HFFc6 (cell line): ENCODE measurements around the gene PFKFB4. TPM values are rescaled to one million over a fixed set of nuclear protein-coding genes. Genes with fewer than 3 reads are reported as not detected.

Experiments used
- DNase-seq: peaks from one replicate; pipeline ENCODE4 v3.0.0-alpha.2; 2018
- H3K27ac Mint-ChIP-seq: 2 replicates; pipeline ENCODE4 v1.8.0; 2020; ENCODE audit warnings: mild to moderate bottlenecking, mixed read lengths
- H3K27me3 Mint-ChIP-seq: 2 replicates; pipeline ENCODE4 v1.8.0; 2021; ENCODE audit warnings: mild to moderate bottlenecking, moderate library complexity, mixed read lengths; ENCODE audit not compliant: insufficient read depth
- H3K36me3 Mint-ChIP-seq: 2 replicates; pipeline ENCODE4 v1.8.0; 2021; ENCODE audit warnings: low read depth, mixed read lengths
- H3K4me1 Mint-ChIP-seq: 2 replicates; pipeline ENCODE4 v1.8.0; 2020; ENCODE audit warnings: low read depth, mixed read lengths
- H3K4me3 Mint-ChIP-seq: 2 replicates; pipeline ENCODE4 v1.8.0; 2020; ENCODE audit warnings: mild to moderate bottlenecking, moderate library complexity, mixed read lengths
- H3K9me3 Mint-ChIP-seq: 2 replicates; pipeline ENCODE4 v1.8.0; 2020; ENCODE audit warnings: mild to moderate bottlenecking, mixed read lengths
- CTCF ChIP-seq: fragments of 200-600 bp; sonication (generic); IDR thresholded peaks from 2 replicates; pipeline ENCODE4 v1.5.0; 2021; ENCODE audit warnings: antibody characterized with exemption, mild to moderate bottlenecking
- microRNA-seq: library from miRNA; unstranded; fragments of <30 nt; microRNA quantifications from one replicate; pipeline ENCODE4, GENCODE V29; 2019
- total RNA-seq, 6 experiments: library from RNA; stranded (reverse); fragmentation: NEBNext Ultra II Directional; extraction: Animal tissue kit (Norgen Biotek cat#: 25700); gene quantifications; 2 replicates in 1 of 6; 3 replicates in 5 of 6; pipeline ENCODE4 v1.2.3, GENCODE V29; 2021

PFKFB4 gene
- total RNA-seq, 6 experiments from 2014 or later: 7.5 to 10.5 (median 8.9) TPM

- Mint-ChIP-seq H3K27me3 (peaks cover 5% of the 10 kb centered on the region), H3K27ac (peak overlapping the region; percentile 42), H3K4me1 (peaks cover 57% of the 10 kb centered on the region), H3K9me3 (no peaks in the 10 kb centered on the region), H3K36me3 (peaks cover 24% of the 10 kb centered on the region), H3K4me3 (no peak overlapping the region; the same call in 1 of the 2 replicates)
- DNase-seq: no peak
- no peak for TF ChIP-seq CTCF
Measured at GRCh38 chr3:48470286-48470685, 86.3 kb downstream of the PFKFB4 start.

- peaks cover 62% of the 10 kb centered on the region for H3K4me1 Mint-ChIP-seq
- no peak for DNase-seq
- H3K27ac Mint-ChIP-seq: peak overlapping the region; percentile 100
- peaks cover 24% of the 10 kb centered on the region for H3K36me3 Mint-ChIP-seq
- peaks cover 5% of the 10 kb centered on the region for H3K27me3 Mint-ChIP-seq
- no peak for TF ChIP-seq CTCF
- no peaks in the 10 kb centered on the region for H3K9me3 Mint-ChIP-seq
- H3K4me3 Mint-ChIP-seq: no peak overlapping the region
Measured at GRCh38 chr3:48469046-48469915, 87.3 kb downstream of the PFKFB4 start.

DNA sequence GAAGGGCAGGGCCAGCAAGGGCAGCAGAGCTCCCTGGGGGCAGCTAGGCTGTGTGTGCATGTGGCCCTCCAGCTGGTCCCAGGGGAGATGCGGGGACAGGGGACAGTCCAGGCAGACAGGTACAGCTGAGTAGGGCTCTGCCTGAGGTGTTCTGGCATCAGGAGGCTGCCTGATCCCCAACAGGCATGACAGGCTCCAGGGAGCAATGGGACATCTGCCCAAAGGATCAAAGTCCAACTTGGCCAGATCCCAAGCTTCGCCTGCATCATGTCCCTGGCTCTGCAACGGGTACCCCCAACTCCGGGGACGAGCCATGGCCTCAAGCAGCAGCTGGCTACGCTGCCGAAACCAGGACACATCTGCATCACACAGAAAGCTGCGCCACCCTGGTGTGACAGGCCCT is 88.3 kb downstream of the PFKFB4 start:
- H3K36me3 Mint-ChIP-seq: peaks cover 24% of the 10 kb centered on the region
- H3K9me3 Mint-ChIP-seq: no peaks in the 10 kb centered on the region
- peak overlapping the region; percentile 100 for H3K27ac Mint-ChIP-seq
- peaks cover 5% of the 10 kb centered on the region for H3K27me3 Mint-ChIP-seq
- no peak for TF ChIP-seq CTCF
- no peak for DNase-seq
- peaks cover 58% of the 10 kb centered on the region for H3K4me1 Mint-ChIP-seq
- H3K4me3 Mint-ChIP-seq: no peak overlapping the region

Small RNA genes within 50 kb of the gene (microRNA-seq; reads per million reads assigned to microRNA genes)
- not detected for gene MIR6823
- gene MIR711: 2.3 reads per million

Other genes with a start within 250 kb of the PFKFB4 start
- gene SPINK8, start 223.1 kb downstream of the PFKFB4 start, total RNA-seq: not detected
- gene FBXW12, start 184.6 kb downstream of the PFKFB4 start, total RNA-seq: not detected
- gene PLXNB1, start 126.7 kb downstream of the PFKFB4 start, total RNA-seq: 10 to 100 TPM; 11.1 to 15.5 (median 12.8) TPM
- 10 to 100 TPM; 10.1 to 15.3 (median 12.5) TPM for gene CCDC51, start 116.7 kb downstream of the PFKFB4 start, total RNA-seq
- 100 to 1,000 TPM; 213 to 341 (median 280) TPM for gene TMA7, start 116.5 kb downstream of the PFKFB4 start, total RNA-seq
- 10 to 100 TPM in 1 of 6 experiments, 1 to 10 TPM in 5; 7.0 to 10.5 (median 8.2) TPM for gene ATRIP, start 110.1 kb downstream of the PFKFB4 start, total RNA-seq
- gene SHISA5, start 52.6 kb downstream of the PFKFB4 start, total RNA-seq: 100 to 1,000 TPM; 266 to 286 (median 277) TPM
- gene UCN2, start 7.0 kb upstream of the PFKFB4 start, total RNA-seq: 1 to 10 TPM; 4.3 to 6.4 (median 5.0) TPM
- 100 to 1,000 TPM in 1 of 6 experiments, 10 to 100 TPM in 5; 74.9 to 113 (median 80.8) TPM for gene COL7A1, start 38.5 kb upstream of the PFKFB4 start, total RNA-seq
- gene UQCRC1, start 52.8 kb upstream of the PFKFB4 start, total RNA-seq: 100 to 1,000 TPM; 254 to 322 (median 276) TPM
- under 1 TPM in 1 of 6 experiments, not detected in 5; 0.25 TPM for gene TMEM89, start 65.0 kb upstream of the PFKFB4 start, total RNA-seq
- gene SLC26A6, start 78.7 kb upstream of the PFKFB4 start, total RNA-seq: 10 to 100 TPM; 15.1 to 19.6 (median 17.5) TPM
- 1 to 10 TPM; 1.9 to 5.0 (median 3.4) TPM for gene CELSR3, start 106.1 kb upstream of the PFKFB4 start, total RNA-seq
- 10 to 100 TPM; 20.5 to 27.3 (median 23.0) TPM for gene NCKIPSD, start 129.1 kb upstream of the PFKFB4 start, total RNA-seq
- 10 to 100 TPM; 47.4 to 64.6 (median 53.0) TPM for gene IP6K2, start 160.4 kb upstream of the PFKFB4 start, total RNA-seq